ENCODE results near the gene ARID3B. TPM values are rescaled to one million over a fixed set of nuclear protein-coding genes. Genes with fewer than 3 reads are reported as not detected.

ARID3B gene
- total RNA-seq, 1 donor, result 3.6 TPM

GRCh38 chr15:74642348-74642733 is 101.3 kb downstream of the ARID3B start:
- Histone ChIP-seq H3K36me3 (ENCODE audit: insufficient read depth, low read length) (peaks cover 15% of the 10 kb centered on the region), H3K79me2 (ENCODE audit: insufficient read depth, low read length) (peaks cover 43% of the 10 kb centered on the region), H3K4me3 (ENCODE audit: insufficient read depth, low read length) (no peak overlapping the region), H3K4me1 (ENCODE audit: insufficient read depth, low read length) (peaks cover 17% of the 10 kb centered on the region), H4K20me1 (ENCODE audit: insufficient read depth, low read length) (peaks cover 42% of the 10 kb centered on the region), H3K4me2 (ENCODE audit: insufficient read depth, low read length) (peak overlapping the region; percentile 46), H3K27ac (ENCODE audit: low read depth, low read length) (peak overlapping the region; percentile 48), H2AFZ (ENCODE audit: low read length) (no peak overlapping the region), H3K27me3 (ENCODE audit: insufficient read depth, low read length) (no peaks in the 10 kb centered on the region), H3K9me3 (ENCODE audit: low read depth, low read length) (no peaks in the 10 kb centered on the region)
- no peak for DNase-seq (ENCODE audit: insufficient read length, low spot score, missing footprints)
- no peak for TF ChIP-seq CTCF (IDR thresholded peaks at IDR 0.05; ENCODE audit: extremely low read depth, low read depth, low read length)

GRCh38 chr15:74642734-74643664 is 102.0 kb downstream of the ARID3B start:
- Histone ChIP-seq H3K27ac (ENCODE audit: low read depth, low read length) (peak overlapping the region; percentile 48), H3K4me1 (ENCODE audit: insufficient read depth, low read length) (peaks cover 17% of the 10 kb centered on the region), H3K4me3 (ENCODE audit: insufficient read depth, low read length) (no peak overlapping the region), H3K9me3 (ENCODE audit: low read depth, low read length) (no peaks in the 10 kb centered on the region), H3K4me2 (ENCODE audit: insufficient read depth, low read length) (peak overlapping the region; percentile 46), H3K79me2 (ENCODE audit: insufficient read depth, low read length) (peaks cover 48% of the 10 kb centered on the region), H3K27me3 (ENCODE audit: insufficient read depth, low read length) (no peaks in the 10 kb centered on the region), H3K36me3 (ENCODE audit: insufficient read depth, low read length) (peaks cover 15% of the 10 kb centered on the region), H2AFZ (ENCODE audit: low read length) (no peak overlapping the region), H4K20me1 (ENCODE audit: insufficient read depth, low read length) (peaks cover 48% of the 10 kb centered on the region)
- TF ChIP-seq CTCF (IDR thresholded peaks at IDR 0.05; ENCODE audit: extremely low read depth, low read depth, low read length), result no peak
- DNase-seq (ENCODE audit: insufficient read length, low spot score, missing footprints), result peak; percentile 65

- H3K36me3 ChIP-seq (ENCODE audit: insufficient read depth, low read length), result peaks cover 13% of the 10 kb centered on the region
- peaks cover 55% of the 10 kb centered on the region for H3K79me2 ChIP-seq (ENCODE audit: insufficient read depth, low read length)
- H3K9me3 ChIP-seq (ENCODE audit: low read depth, low read length), result no peaks in the 10 kb centered on the region
- H3K4me2 ChIP-seq (ENCODE audit: insufficient read depth, low read length), result no peak overlapping the region
- H3K4me1 ChIP-seq (ENCODE audit: insufficient read depth, low read length), result peaks cover 17% of the 10 kb centered on the region
- peak overlapping the region; percentile 30 for H3K27ac ChIP-seq (ENCODE audit: low read depth, low read length)
- peaks cover 55% of the 10 kb centered on the region for H4K20me1 ChIP-seq (ENCODE audit: insufficient read depth, low read length)
- no peak overlapping the region for H2AFZ ChIP-seq (ENCODE audit: low read length)
- TF ChIP-seq CTCF (IDR thresholded peaks at IDR 0.05; ENCODE audit: extremely low read depth, low read depth, low read length), result no peak
- no peak overlapping the region for H3K4me3 ChIP-seq (ENCODE audit: insufficient read depth, low read length)
- no peaks in the 10 kb centered on the region for H3K27me3 ChIP-seq (ENCODE audit: insufficient read depth, low read length)
- no peak for DNase-seq (ENCODE audit: insufficient read length, low spot score, missing footprints)
Measured at GRCh38 chr15:74643665-74644204, 102.7 kb downstream of the ARID3B start.

GRCh38 chr15:74646480-74646879 is 105.5 kb downstream of the ARID3B start:
- no peak overlapping the region for H2AFZ ChIP-seq (ENCODE audit: low read length)
- H3K4me3 ChIP-seq (ENCODE audit: insufficient read depth, low read length), result no peak overlapping the region
- H3K79me2 ChIP-seq (ENCODE audit: insufficient read depth, low read length), result peaks cover 57% of the 10 kb centered on the region
- no peak for TF ChIP-seq CTCF (IDR thresholded peaks at IDR 0.05; ENCODE audit: extremely low read depth, low read depth, low read length)
- H3K27me3 ChIP-seq (ENCODE audit: insufficient read depth, low read length), result no peaks in the 10 kb centered on the region
- H3K4me1 ChIP-seq (ENCODE audit: insufficient read depth, low read length), result peaks cover 17% of the 10 kb centered on the region
- peaks cover 5% of the 10 kb centered on the region for H3K36me3 ChIP-seq (ENCODE audit: insufficient read depth, low read length)
- H3K4me2 ChIP-seq (ENCODE audit: insufficient read depth, low read length), result no peak overlapping the region
- H4K20me1 ChIP-seq (ENCODE audit: insufficient read depth, low read length), result peaks cover 60% of the 10 kb centered on the region
- DNase-seq (ENCODE audit: insufficient read length, low spot score, missing footprints), result no peak
- no peaks in the 10 kb centered on the region for H3K9me3 ChIP-seq (ENCODE audit: low read depth, low read length)
- no peak overlapping the region for H3K27ac ChIP-seq (ENCODE audit: low read depth, low read length)
